ENCODE data around the gene FAM209A.

The FAM209A gene

DNA sequence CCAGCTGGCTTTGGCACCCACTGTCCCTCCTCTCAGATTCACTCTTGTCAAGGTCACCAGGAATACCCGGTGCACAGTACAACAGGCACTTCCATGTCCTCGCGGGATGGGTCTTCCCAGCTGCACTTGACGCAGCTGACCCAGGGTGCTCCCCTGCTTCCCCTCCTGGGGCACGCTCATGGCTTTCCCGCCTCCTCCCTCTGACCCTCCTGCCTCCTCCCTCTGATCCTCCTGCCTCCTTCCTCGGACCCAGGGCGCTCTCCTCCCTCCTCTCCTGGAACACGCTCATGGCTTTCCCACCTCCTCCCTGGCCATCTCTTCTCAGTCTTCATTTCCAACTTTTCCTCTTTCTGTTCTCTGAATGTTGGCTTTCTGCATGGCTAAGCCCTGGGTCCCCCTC, 50.6 kb downstream of the FAM209A start:
- Histone ChIP-seq H2BK5ac (ENCODE audit: low read length) (no peak overlapping the region), H3K79me2 (ENCODE audit: control insufficient read depth, insufficient read depth, low read length) (no peaks in the 10 kb centered on the region), H3K4me1 (ENCODE audit: control insufficient read depth, low read depth, low read length) (no peaks in the 10 kb centered on the region), H2BK15ac (replicated peaks; ENCODE audit: low read depth) (no peak overlapping the region), H3K9ac (ENCODE audit: low read length) (no peak overlapping the region), H3K23ac (ENCODE audit: low read length) (no peak overlapping the region), H3K56ac (ENCODE audit: low read length) (no peak overlapping the region), H3K18ac (ENCODE audit: low read length) (no peak overlapping the region), H3K27me3 (ENCODE audit: insufficient read depth, low read length, poor library complexity) (no peaks in the 10 kb centered on the region), H4K8ac (ENCODE audit: low read depth, low read length) (no peak overlapping the region), H3K4ac (ENCODE audit: low read depth, low read length) (no peak overlapping the region), H3K4me2 (ENCODE audit: low read length) (no peak overlapping the region), H2AK5ac (ENCODE audit: low read length) (no peak overlapping the region), H3K79me1 (ENCODE audit: low read length) (no peaks in the 10 kb centered on the region), H3K36me3 (ENCODE audit: control insufficient read depth, insufficient read depth, low read length) (no peaks in the 10 kb centered on the region), H2BK120ac (ENCODE audit: low read depth, low read length) (no peak overlapping the region), H3K27ac (ENCODE audit: low read depth, low read length) (no peak overlapping the region), H4K5ac (ENCODE audit: low read length) (no peak overlapping the region), H3K4me3 (ENCODE audit: low read length) (no peak overlapping the region)
- WGBS (ENCODE audit: extremely low coverage, insufficient coverage, low lambda C conversion rate), result no CpG with 5 or more reads among the region's 9 CpGs
- no peak for DNase-seq
